GM12878 (cell line): ENCODE results near the gene SLC36A1. TPM values are rescaled to one million over a fixed set of nuclear protein-coding genes. Genes with fewer than 3 reads are reported as not detected.

Source experiments
- ATAC-seq: fragments of 200-7000 bp; cut with Tn5 transposase; 3 replicates; pipeline ENCODE4 v1.9.1; 2020; ENCODE audit warnings: mild to moderate bottlenecking, moderate library complexity
- BruUV-seq: library from RNA; stranded (reverse); fragments of 400-500 nt; replicated peaks from 2 replicates; lab custom pipeline; 2021; lab: Mats Ljungman, UMichigan
- CTCF ChIA-PET: fragments of 300-600 bp; sonication (Branson Sonifier 250); formaldehyde crosslinking; extraction: SDS; loops from one replicate; lab custom pipeline; 2021; ENCODE audit warnings: inconsistent platforms; lab: Yijun Ruan, JAX
- POLR2A ChIA-PET: fragments of 350-600 bp; formaldehyde crosslinking; extraction: SDS; loops from one replicate; lab custom pipeline; 2021; ENCODE audit warnings: inconsistent platforms; lab: Charles Lee
- RAD21 ChIA-PET: fragments of 300-600 bp; sonication (Branson Sonifier 250); formaldehyde crosslinking; loops from one replicate; lab custom pipeline; 2023; ENCODE audit warnings: antibody characterized with exemption; ENCODE audit not compliant: unreplicated experiment; lab: Charles Lee
- SMC1A ChIA-PET: fragments of 300-600 bp; sonication (Branson Sonifier 250); formaldehyde crosslinking; loops from one replicate; lab custom pipeline; 2023; ENCODE audit not compliant: unreplicated experiment, uncharacterized antibody; lab: Charles Lee
- DNase-seq: peaks from one replicate; pipeline ENCODE4 v3.0.0-alpha.2; 2011; ENCODE audit warnings: low read depth, low spot score
- FAIRE-seq: peaks from 3 replicates; lab custom pipeline; 2011; peaks lifted over from hg19 to GRCh38; lab: Jason Lieb, UNC
- H2AFZ ChIP-seq: 2 replicates; pipeline ENCODE4 v1.6.0; 2011; ENCODE audit warnings: low read depth, low read length, control low read depth; ENCODE audit not compliant: control insufficient read depth
- H3K27ac ChIP-seq: 2 replicates; pipeline ENCODE4 v1.5.1; 2011; ENCODE audit warnings: control low read depth; ENCODE audit not compliant: control insufficient read depth, insufficient read depth
- H3K27me3 ChIP-seq, 2 experiments: replicated peaks in 1 of 2; 2 replicates each; pipeline versions ENCODE4 v1.6.0 to v1.6.1; 2011; ENCODE audit warnings: low read length in 1 of 2; ENCODE audit not compliant: control insufficient read depth in 2 of 2, insufficient read depth in 2 of 2
- H3K36me3 ChIP-seq, 2 experiments: 2 replicates each; pipeline ENCODE4 v1.5.1; 2011; ENCODE audit warnings: low read length in 1 of 2; ENCODE audit not compliant: control insufficient read depth in 2 of 2, insufficient read depth in 2 of 2
- H3K4me1 ChIP-seq: 2 replicates; pipeline ENCODE4 v1.6.1; 2011; ENCODE audit warnings: mild to moderate bottlenecking, low read length, moderate library complexity, mixed read lengths; ENCODE audit not compliant: control insufficient read depth, insufficient read depth
- H3K4me2 ChIP-seq: 2 replicates; pipeline ENCODE4 v1.6.0; 2011; ENCODE audit warnings: control low read depth; ENCODE audit not compliant: control insufficient read depth, insufficient read depth
- H3K4me3 ChIP-seq: fragments of 200-600 bp; sonication (generic); 2 replicates; pipeline ENCODE4 v1.5.1; 2016
- H3K79me2 ChIP-seq: 2 replicates; pipeline ENCODE4 v1.6.0; 2011; ENCODE audit warnings: low read length; ENCODE audit not compliant: control insufficient read depth, insufficient read depth
- H3K9ac ChIP-seq: 2 replicates; pipeline ENCODE4 v1.8.0; 2011; ENCODE audit warnings: low read length, control low read depth, mixed read lengths; ENCODE audit not compliant: control insufficient read depth, insufficient read depth
- H3K9me3 ChIP-seq: replicated peaks from 3 replicates; pipeline ENCODE4 v1.5.1; 2011; ENCODE audit warnings: mild to moderate bottlenecking, low read length; ENCODE audit not compliant: control insufficient read depth, insufficient read depth
- H4K20me1 ChIP-seq: 2 replicates; pipeline ENCODE4 v1.6.0; 2011; ENCODE audit not compliant: control insufficient read depth, insufficient read depth
- CBX3 ChIP-seq: fragments of 200-600 bp; sonication (generic); IDR thresholded peaks from 2 replicates; pipeline ENCODE4 v1.6.1; 2016; ENCODE audit warnings: low read depth, borderline replicate concordance
- EED ChIP-seq: sonication (generic); IDR thresholded peaks from 2 replicates; pipeline ENCODE4 v1.6.1; 2016; ENCODE audit warnings: antibody characterized with exemption, low read depth
- ESRRA ChIP-seq: IDR thresholded peaks from 2 replicates; pipeline ENCODE4 v1.6.1; 2012; ENCODE audit warnings: mild to moderate bottlenecking, low read length, improper control_type of control experiment
- JUND ChIP-seq: IDR thresholded peaks from 2 replicates; pipeline ENCODE4 v1.6.1; 2012; ENCODE audit warnings: low read depth, mild to moderate bottlenecking, low read length, improper control_type of control experiment, moderate library complexity
- MTA3 ChIP-seq: IDR thresholded peaks from 2 replicates; pipeline ENCODE4 v1.6.1; 2012; ENCODE audit warnings: low read length, inconsistent platforms, borderline replicate concordance
- PML ChIP-seq: IDR thresholded peaks from 2 replicates; pipeline ENCODE4 v1.6.1; 2012; ENCODE audit warnings: low read length, inconsistent platforms
- PRDM15 ChIP-seq: fragments of 450-650 bp; formaldehyde crosslinking; IDR thresholded peaks from 2 replicates; pipeline ENCODE4 v1.4.0; 2020; ENCODE audit warnings: mild to moderate bottlenecking, moderate library complexity
- RAD51 ChIP-seq: fragments of 450-650 bp; IDR thresholded peaks from 2 replicates; pipeline ENCODE4 v1.6.1; 2016; ENCODE audit warnings: moderate library complexity, mild to moderate bottlenecking, inconsistent platforms
- RBBP5 ChIP-seq: fragments of 200-600 bp; sonication (generic); conservative IDR thresholded peaks from 2 replicates; pipeline ENCODE4 v1.6.1; 2016
- RELA ChIP-seq: fragments of 450-650 bp; IDR thresholded peaks from 2 replicates; pipeline ENCODE4 v1.8.0; 2014; ENCODE audit warnings: borderline replicate concordance; ENCODE audit not compliant: partially characterized antibody
- SMAD5 ChIP-seq: IDR thresholded peaks from 2 replicates; pipeline ENCODE4 v1.6.1; 2016; ENCODE audit warnings: antibody characterized with exemption, low read depth
- SMC3 ChIP-seq: IDR thresholded peaks from 2 replicates; pipeline ENCODE4 v1.6.1; 2011; ENCODE audit warnings: low read length, improper control_type of control experiment, borderline replicate concordance
- SREBF2 ChIP-seq: IDR thresholded peaks from 2 replicates; pipeline ENCODE4 v1.6.1; 2012; ENCODE audit warnings: mild to moderate bottlenecking, low read length
- SRF ChIP-seq, 2 experiments: IDR thresholded peaks; 2 replicates each; pipeline ENCODE4 v1.6.1; 2011; ENCODE audit warnings: low read depth in 2 of 2, low read length in 2 of 2, mild to moderate bottlenecking in 1 of 2, moderate library complexity in 1 of 2
- TBL1XR1 ChIP-seq: IDR thresholded peaks from 2 replicates; pipeline ENCODE4 v1.6.1; 2012; ENCODE audit warnings: low read depth, low read length, improper control_type of control experiment
- ZNF384 ChIP-seq: IDR thresholded peaks from 2 replicates; pipeline ENCODE4 v1.6.1; 2012; ENCODE audit warnings: low read depth, mild to moderate bottlenecking, low read length, improper control_type of control experiment, borderline replicate concordance
- ZNF622 ChIP-seq: fragments of 450-650 bp; IDR thresholded peaks from 2 replicates; pipeline ENCODE4 v1.6.1; 2017; ENCODE audit warnings: mild to moderate bottlenecking, inconsistent platforms
- WGBS: methylation state at CpG from one replicate; pipeline ENCODE4 v1.1.6; 2016; ENCODE audit warnings: low lambda C conversion rate; ENCODE audit not compliant: insufficient replicate concordance, insufficient coverage; ENCODE audit errors: missing lambda C conversion rate; 5-methylcytosine and 5-hydroxymethylcytosine counted together
- in situ Hi-C: fragments of 300-500 bp; cut with MboI; formaldehyde crosslinking; loops from 9 replicates; pipeline ENCODE4 v1.14.3; 2018; ENCODE audit warnings: mixed read lengths
- intact Hi-C: fragments of 100-400 bp; cut with micrococcal nuclease; formaldehyde crosslinking; loops from one replicate; pipeline ENCODE4 v1.14.2; 2022; ENCODE audit not compliant: unreplicated experiment
- polyA plus RNA-seq, 11 experiments: library from polyadenylated mRNA; depleted of rRNA in 4 of 11; unstranded in 6 of 11; stranded (reverse) in 5 of 11; fragments of >200 nt; fragmentation: Nextera tagmentation in 4 of 11; fragmentation: Illumina TruSeq in 1 of 11; extraction: Ambion mirVana in 4 of 11; extraction: Trizol in 1 of 11; gene quantifications; 1 replicate in 1 of 11; 2 replicates in 10 of 11; pipeline versions ENCODE4 v1.2.1 to v1.2.3, GENCODE V29; 2011 to 2016; ENCODE audit warnings: inconsistent platforms in 2 of 11, missing spikeins in 2 of 11, low read depth in 1 of 11
- total RNA-seq, 4 experiments: library from RNA; depleted of rRNA in 3 of 4; stranded (reverse); fragments of >200 nt in 3 of 4; fragmentation: Illumina TruSeq in 1 of 4; extraction: Trizol in 1 of 4; gene quantifications; 2 replicates each; pipeline versions ENCODE4 v1.2.1 to v1.2.3, GENCODE V29; 2013 to 2021

SLC36A1 gene
- total and polyA plus RNA-seq, 10 of the 15 experiments (the other 5 are each of a cell fraction or from before 2014, with no cell fraction given), result 0.50 to 8.2 (median 3.5) TPM

DNA sequence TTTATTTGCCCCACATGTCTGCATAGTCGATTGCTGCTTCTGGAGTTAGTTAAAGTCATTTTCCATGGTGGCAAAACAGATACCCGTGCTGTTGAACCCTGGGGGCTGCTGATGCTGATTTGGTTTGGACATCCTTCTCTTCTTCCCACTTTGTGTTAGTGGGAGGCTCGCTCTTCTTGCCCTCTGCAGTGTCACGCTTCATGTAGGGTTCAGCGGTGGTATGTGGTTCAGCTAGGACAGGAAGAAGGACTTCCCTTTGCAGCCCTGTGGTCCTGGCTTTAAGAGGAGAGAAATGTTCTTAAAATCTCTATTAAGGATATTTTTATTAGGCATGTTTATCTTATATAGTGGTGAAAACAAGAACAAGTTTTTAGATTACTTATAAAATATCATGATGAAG lies 36.2 kb downstream of the SLC36A1 start:
- WGBS, result 84% methylated on average over 5 of the region's 5 CpGs
- no peak for ATAC-seq
- ChIA-PET SMC1A (no interaction called here), RAD21 (no interaction called here), CTCF (no interaction called here), POLR2A (no interaction called here)
- no peak overlapping the region for H3K27ac ChIP-seq
- no peaks in the 10 kb centered on the region for H3K36me3 ChIP-seq
- no peak for DNase-seq
- in situ Hi-C loops (no loop called here), intact Hi-C loops (no loop called here)
- no peaks in the 10 kb centered on the region for H3K79me2 ChIP-seq
- no peak overlapping the region for H3K4me2 ChIP-seq
- no peaks in the 10 kb centered on the region for H3K4me1 ChIP-seq
- no peaks in the 10 kb centered on the region for H3K27me3 ChIP-seq
- no TSS peak for BruUV-seq
- TF ChIP-seq PML, result no peak
- TF ChIP-seq CBX3, result no peak
- no peak for TF ChIP-seq RBBP5
- TF ChIP-seq TBL1XR1, result no peak
- no peak for TF ChIP-seq SMC3
- no peak overlapping the region for H3K9ac ChIP-seq
- no peak overlapping the region for H2AFZ ChIP-seq
- FAIRE-seq, result no peak
- H3K9me3 ChIP-seq, result no peaks in the 10 kb centered on the region
- H3K4me3 ChIP-seq, result no peak overlapping the region
- H4K20me1 ChIP-seq, result no peaks in the 10 kb centered on the region

DNA sequence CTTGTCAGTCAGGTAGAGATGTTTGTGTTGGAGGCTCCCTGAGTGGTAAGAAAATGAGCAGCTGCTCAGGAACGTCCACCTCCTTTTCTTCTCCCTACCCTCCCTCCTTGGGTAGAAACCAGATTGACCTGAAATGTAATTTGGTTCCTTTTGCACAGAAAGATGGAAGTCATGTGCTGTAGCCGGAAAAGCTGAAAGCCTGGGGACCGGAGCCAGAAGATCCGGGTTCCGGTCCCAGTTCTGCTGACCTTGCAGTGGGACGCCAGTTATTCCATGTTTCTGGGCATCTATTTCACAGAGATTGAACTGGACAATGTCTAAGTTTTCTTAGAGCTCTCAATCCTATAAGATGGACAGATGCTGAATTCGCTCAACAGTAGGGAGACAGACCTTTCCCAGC lies 40.1 kb downstream of the SLC36A1 start:
- Histone ChIP-seq H3K36me3 (peaks cover 0 to 3% of the 10 kb centered on the region in 2 experiments; a peak in 2 of 4 replicates), H3K27ac (no peak overlapping the region), H3K9ac (no peak overlapping the region), H3K4me3 (no peak overlapping the region), H3K4me2 (no peak overlapping the region), H3K9me3 (no peaks in the 10 kb centered on the region), H3K4me1 (no peaks in the 10 kb centered on the region), H4K20me1 (no peaks in the 10 kb centered on the region), H3K79me2 (no peaks in the 10 kb centered on the region), H3K27me3 (no peaks in the 10 kb centered on the region), H2AFZ (no peak overlapping the region)
- RAD21 ChIA-PET, result no interaction called here
- SMC1A ChIA-PET, result no interaction called here
- CTCF ChIA-PET, result interaction anchor here (1.2 to 1.3 kb wide), 2 partner anchors 40 to 165 kb away, joined by 3 to 4 read pairs; partner anchors contain the start of gene SLC36A1
- BruUV-seq, result no TSS peak
- 92% methylated on average over 7 of the region's 7 CpGs for WGBS
- in situ Hi-C loops (no loop called here), intact Hi-C loops (no loop called here)
- DNase-seq (no peak), ATAC-seq (no peak), FAIRE-seq (no peak)
- POLR2A ChIA-PET, result no interaction called here
- no peak for TF ChIP-seq ESRRA
- no peak for TF ChIP-seq SRF (IDR thresholded peaks at IDR 0.05; ENCODE audit: low read depth in 2 of 2, low read length in 2 of 2)
- TF ChIP-seq PRDM15 (CRISPR knock-in tag), result no peak
- no peak for TF ChIP-seq MTA3
- TF ChIP-seq RAD51, result no peak
- no peak for TF ChIP-seq SREBF2
- TF ChIP-seq JUND, result no peak
- TF ChIP-seq RELA, result no peak
- TF ChIP-seq ZNF622, result no peak
- no peak for TF ChIP-seq SMAD5
- no peak for TF ChIP-seq EED
- no peak for TF ChIP-seq ZNF384
